Chondrocyte (in vitro differentiated cells): ENCODE results near the gene HID1. TPM values are rescaled to one million over a fixed set of nuclear protein-coding genes. Genes with fewer than 3 reads are reported as not detected.
A peak's percentile ranks its signal among the peaks of the same experiment; 100 is the strongest.

Experiments used
- DNase-seq: peaks from one replicate; pipeline ENCODE4 v3.0.0; 2021; ENCODE audit warnings: mixed read lengths, low spot score
- H3K27ac Mint-ChIP-seq: one replicate; pipeline ENCODE4 v1.8.0; 2021; ENCODE audit warnings: mild to moderate bottlenecking, moderate library complexity, mixed read lengths; ENCODE audit not compliant: unreplicated experiment
- H3K27me3 Mint-ChIP-seq: 2 replicates; pipeline ENCODE4 v1.8.0; 2021; ENCODE audit warnings: low read depth, mixed read lengths
- H3K36me3 Mint-ChIP-seq: 2 replicates; pipeline ENCODE4 v1.8.0; 2021; ENCODE audit warnings: low read depth, mixed read lengths
- H3K4me1 Mint-ChIP-seq: 2 replicates; pipeline ENCODE4 v1.8.0; 2021; ENCODE audit warnings: low read depth, mild to moderate bottlenecking, mixed read lengths
- H3K4me3 Mint-ChIP-seq: one replicate; pipeline ENCODE4 v1.8.0; 2021; ENCODE audit warnings: mild to moderate bottlenecking, moderate library complexity, mixed read lengths; ENCODE audit not compliant: unreplicated experiment
- H3K9me3 Mint-ChIP-seq: 2 replicates; pipeline ENCODE4 v1.8.0; 2021; ENCODE audit warnings: low read depth, mixed read lengths
- total RNA-seq: library from RNA; stranded (reverse); gene quantifications from 3 replicates; pipeline ENCODE4 v1.2.1, GENCODE V29; 2021
- TF ChIP-seq, protein P1 (sequence below): fragments of 200-600 bp; sonication (generic); IDR thresholded peaks from 2 replicates; pipeline ENCODE4 v1.5.0; 2021; ENCODE audit warnings: antibody characterized with exemption, mild to moderate bottlenecking, moderate library complexity

The HID1 gene
- total RNA-seq, 1 donor from 2014 or later, result 4.7 TPM

DNA sequence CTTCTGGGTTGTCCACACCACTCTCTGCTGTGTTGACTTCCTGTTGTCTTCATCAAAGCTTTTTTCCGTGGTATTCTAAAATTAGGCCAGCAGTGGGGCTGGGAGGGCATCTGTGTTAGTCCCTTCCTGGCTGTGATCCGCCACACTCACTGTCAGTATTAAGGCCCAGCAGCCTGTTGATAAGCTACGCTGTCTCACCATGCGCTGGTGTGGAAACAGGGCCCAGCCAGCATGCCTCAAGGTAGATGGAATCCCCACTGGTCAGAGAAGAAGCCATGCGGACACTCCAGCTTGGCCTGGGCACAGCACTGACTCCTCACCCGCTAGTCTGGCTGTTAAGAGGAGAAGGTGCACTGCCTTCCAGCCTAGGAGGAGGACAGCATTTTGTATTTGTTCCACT lies 26.2 kb upstream of the HID1 start:
- H3K9me3 Mint-ChIP-seq, result no peaks in the 10 kb centered on the region
- H3K4me3 Mint-ChIP-seq, result no peak overlapping the region
- H3K27ac Mint-ChIP-seq, result no peak overlapping the region
- TF ChIP-seq, protein P1, sequence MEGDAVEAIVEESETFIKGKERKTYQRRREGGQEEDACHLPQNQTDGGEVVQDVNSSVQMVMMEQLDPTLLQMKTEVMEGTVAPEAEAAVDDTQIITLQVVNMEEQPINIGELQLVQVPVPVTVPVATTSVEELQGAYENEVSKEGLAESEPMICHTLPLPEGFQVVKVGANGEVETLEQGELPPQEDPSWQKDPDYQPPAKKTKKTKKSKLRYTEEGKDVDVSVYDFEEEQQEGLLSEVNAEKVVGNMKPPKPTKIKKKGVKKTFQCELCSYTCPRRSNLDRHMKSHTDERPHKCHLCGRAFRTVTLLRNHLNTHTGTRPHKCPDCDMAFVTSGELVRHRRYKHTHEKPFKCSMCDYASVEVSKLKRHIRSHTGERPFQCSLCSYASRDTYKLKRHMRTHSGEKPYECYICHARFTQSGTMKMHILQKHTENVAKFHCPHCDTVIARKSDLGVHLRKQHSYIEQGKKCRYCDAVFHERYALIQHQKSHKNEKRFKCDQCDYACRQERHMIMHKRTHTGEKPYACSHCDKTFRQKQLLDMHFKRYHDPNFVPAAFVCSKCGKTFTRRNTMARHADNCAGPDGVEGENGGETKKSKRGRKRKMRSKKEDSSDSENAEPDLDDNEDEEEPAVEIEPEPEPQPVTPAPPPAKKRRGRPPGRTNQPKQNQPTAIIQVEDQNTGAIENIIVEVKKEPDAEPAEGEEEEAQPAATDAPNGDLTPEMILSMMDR, result no peak
- no peaks in the 10 kb centered on the region for H3K4me1 Mint-ChIP-seq
- no peaks in the 10 kb centered on the region for H3K27me3 Mint-ChIP-seq
- peaks cover 9% of the 10 kb centered on the region for H3K36me3 Mint-ChIP-seq
- DNase-seq, result no peak

DNA sequence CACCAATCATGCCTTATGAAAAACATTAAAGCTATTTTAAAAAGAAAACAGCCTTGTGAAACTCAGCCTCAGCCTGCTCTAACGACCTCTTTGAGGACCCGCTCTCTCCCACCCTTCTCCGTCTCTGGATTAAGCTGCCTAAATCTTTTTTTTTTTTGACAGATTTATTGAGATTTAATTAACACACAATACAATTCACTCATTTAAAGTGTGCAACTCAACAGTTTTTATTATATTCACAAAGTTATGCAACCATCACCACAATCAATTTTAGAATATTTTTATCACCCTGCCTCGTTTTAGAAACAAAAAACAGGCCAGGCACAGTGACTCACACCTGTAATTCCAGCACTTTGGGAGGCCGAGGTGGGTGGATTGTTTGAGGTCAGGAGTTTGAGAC lies 23.3 kb upstream of the HID1 start:
- DNase-seq, result no peak
- H3K4me3 Mint-ChIP-seq, result no peak overlapping the region
- TF ChIP-seq, protein P1, result no peak
- H3K4me1 Mint-ChIP-seq, result peaks cover 15% of the 10 kb centered on the region
- H3K27ac Mint-ChIP-seq, result no peak overlapping the region
- peaks cover 5% of the 10 kb centered on the region for H3K36me3 Mint-ChIP-seq
- no peaks in the 10 kb centered on the region for H3K9me3 Mint-ChIP-seq
- H3K27me3 Mint-ChIP-seq, result no peaks in the 10 kb centered on the region

DNA sequence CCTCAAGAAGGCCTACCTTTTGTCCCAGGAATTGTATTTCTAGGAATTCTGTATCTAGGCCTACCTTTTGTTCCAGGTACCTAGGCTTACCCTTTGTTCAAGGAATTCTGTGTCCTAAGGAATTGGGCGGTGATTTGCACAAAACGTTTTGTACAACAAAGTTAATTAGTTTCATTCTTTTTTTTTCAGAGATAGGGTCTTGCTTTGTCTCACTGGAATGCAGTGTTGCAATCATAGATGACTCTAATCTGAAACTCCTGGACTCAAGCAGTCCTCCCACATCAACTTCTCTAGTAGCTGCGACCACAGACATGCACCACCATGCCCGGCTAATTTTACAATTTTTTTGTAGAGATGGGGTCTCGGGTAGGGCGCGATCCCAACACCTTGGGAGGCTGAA lies 21.9 kb upstream of the HID1 start:
- TF ChIP-seq, protein P1, result no peak
- H3K9me3 Mint-ChIP-seq, result no peaks in the 10 kb centered on the region
- H3K4me3 Mint-ChIP-seq, result no peak overlapping the region
- peaks cover 7% of the 10 kb centered on the region for H3K36me3 Mint-ChIP-seq
- no peaks in the 10 kb centered on the region for H3K27me3 Mint-ChIP-seq
- peaks cover 24% of the 10 kb centered on the region for H3K4me1 Mint-ChIP-seq
- DNase-seq, result no peak
- no peak overlapping the region for H3K27ac Mint-ChIP-seq

DNA sequence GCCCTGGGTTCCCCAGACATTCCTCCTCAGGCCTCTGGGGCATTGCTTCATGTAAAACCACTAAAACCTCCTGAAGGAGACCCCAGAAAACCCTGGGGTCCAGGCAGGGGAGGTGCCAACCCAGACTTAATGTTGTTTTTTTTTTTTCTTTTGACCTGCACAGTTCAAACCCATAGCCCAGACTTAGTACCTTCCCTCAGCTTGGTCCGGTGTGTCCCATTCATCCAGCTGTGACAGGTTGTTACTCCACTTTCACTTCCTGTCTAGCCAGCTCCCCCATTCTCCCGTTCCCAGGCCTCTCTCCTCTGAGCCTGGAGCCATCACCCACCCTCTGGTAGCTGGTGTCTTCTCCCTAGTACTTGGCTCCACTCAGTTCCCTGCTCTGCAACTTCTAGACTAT lies 19.7 kb upstream of the HID1 start:
- TF ChIP-seq, protein P1, result no peak
- Mint-ChIP-seq H3K9me3 (no peaks in the 10 kb centered on the region), H3K27ac (peak overlapping the region; percentile 74), H3K27me3 (no peaks in the 10 kb centered on the region), H3K4me1 (peaks cover 37% of the 10 kb centered on the region), H3K4me3 (no peak overlapping the region), H3K36me3 (peaks cover 7% of the 10 kb centered on the region)
- DNase-seq, result no peak

DNA sequence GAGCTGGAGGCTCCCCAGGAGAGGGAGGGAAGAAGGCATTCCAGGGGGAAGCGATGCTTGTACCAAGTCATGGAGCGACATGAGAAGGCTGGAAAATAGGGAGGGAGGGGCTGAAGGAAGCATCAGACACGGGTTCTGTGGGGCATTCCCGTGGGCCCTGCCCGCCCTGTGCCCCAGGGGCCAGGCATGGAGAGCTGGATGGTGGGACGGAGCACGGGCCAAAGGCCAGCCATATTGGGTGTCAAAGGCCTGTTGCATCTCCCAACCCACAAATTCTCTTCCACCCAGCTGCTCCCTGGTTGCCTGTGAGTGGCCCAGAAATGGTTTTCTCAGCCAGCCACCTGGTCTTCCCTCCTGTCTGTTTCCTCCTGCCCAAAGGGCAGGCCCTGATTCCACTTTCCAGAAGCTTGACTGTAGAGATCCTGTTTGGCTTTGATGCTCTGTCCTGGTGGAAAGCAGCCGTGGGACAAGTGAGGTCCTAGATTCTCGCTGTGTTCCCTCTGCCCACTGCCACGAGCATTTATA lies 18.1 kb upstream of the HID1 start:
- peaks cover 44% of the 10 kb centered on the region for H3K4me1 Mint-ChIP-seq
- H3K36me3 Mint-ChIP-seq, result peaks cover 5% of the 10 kb centered on the region
- TF ChIP-seq, protein P1, result no peak
- H3K27ac Mint-ChIP-seq, result peak overlapping the region; percentile 2
- no peak for DNase-seq
- no peaks in the 10 kb centered on the region for H3K27me3 Mint-ChIP-seq
- H3K9me3 Mint-ChIP-seq, result no peaks in the 10 kb centered on the region
- no peak overlapping the region for H3K4me3 Mint-ChIP-seq
